ENCODE results near the gene MKLN1.
A peak's percentile ranks its signal among the peaks of the same experiment; 100 is the strongest.

MKLN1 gene

GRCh38 chr7:131521651-131522163 is 194.0 kb downstream of the MKLN1 start:
- Histone ChIP-seq H3K4me3 (ENCODE audit: severe bottlenecking) (no peak overlapping the region), H3K4me1 (ENCODE audit: insufficient read depth, poor library complexity, severe bottlenecking) (peaks cover 8% of the 10 kb centered on the region), H3K27ac (ENCODE audit: poor library complexity, severe bottlenecking) (peak overlapping the region; percentile 44), H3K9me3 (ENCODE audit: severe bottlenecking) (no peaks in the 10 kb centered on the region), H3K36me3 (ENCODE audit: low read depth) (no peaks in the 10 kb centered on the region), H3K27me3 (ENCODE audit: insufficient read depth, poor library complexity, severe bottlenecking) (no peaks in the 10 kb centered on the region)
- ATAC-seq (ENCODE audit: low read depth) = peak; percentile 73
- DNase-seq (ENCODE audit: low spot score) = no peak
- TF ChIP-seq, protein P1, sequence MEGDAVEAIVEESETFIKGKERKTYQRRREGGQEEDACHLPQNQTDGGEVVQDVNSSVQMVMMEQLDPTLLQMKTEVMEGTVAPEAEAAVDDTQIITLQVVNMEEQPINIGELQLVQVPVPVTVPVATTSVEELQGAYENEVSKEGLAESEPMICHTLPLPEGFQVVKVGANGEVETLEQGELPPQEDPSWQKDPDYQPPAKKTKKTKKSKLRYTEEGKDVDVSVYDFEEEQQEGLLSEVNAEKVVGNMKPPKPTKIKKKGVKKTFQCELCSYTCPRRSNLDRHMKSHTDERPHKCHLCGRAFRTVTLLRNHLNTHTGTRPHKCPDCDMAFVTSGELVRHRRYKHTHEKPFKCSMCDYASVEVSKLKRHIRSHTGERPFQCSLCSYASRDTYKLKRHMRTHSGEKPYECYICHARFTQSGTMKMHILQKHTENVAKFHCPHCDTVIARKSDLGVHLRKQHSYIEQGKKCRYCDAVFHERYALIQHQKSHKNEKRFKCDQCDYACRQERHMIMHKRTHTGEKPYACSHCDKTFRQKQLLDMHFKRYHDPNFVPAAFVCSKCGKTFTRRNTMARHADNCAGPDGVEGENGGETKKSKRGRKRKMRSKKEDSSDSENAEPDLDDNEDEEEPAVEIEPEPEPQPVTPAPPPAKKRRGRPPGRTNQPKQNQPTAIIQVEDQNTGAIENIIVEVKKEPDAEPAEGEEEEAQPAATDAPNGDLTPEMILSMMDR (IDR thresholded peaks at IDR 0.05; ENCODE audit: poor library complexity, severe bottlenecking) = no peak

DNA sequence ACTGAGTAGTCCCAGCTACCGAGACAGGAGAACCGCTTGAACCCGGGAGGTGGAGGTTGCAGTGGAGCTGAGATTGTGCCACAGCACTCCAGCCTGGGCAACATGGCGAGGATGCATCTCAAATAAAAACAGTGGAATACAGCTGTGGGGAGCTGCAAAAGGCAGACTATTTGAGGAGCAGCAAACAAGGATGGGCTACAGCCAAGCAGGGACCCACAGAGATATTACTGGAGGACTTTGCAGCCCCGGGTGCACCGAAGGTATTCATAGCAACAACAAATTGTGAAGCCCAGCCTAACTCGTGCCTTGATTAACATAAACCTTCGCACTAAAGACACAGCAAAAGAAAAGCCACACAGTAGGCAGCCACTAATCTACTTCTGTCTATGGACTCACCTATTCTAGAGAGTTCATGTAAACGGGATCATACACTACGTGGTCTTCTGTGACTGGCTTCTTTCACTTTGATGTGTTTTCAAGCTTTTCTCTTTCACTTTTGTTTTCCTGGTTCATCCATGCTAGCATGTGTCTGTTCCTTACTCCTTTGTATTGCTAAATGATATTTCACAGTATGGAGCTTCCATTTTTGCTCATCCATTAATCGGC is 194.8 kb downstream of the MKLN1 start:
- DNase-seq (ENCODE audit: low spot score) = no peak
- no peaks in the 10 kb centered on the region for H3K36me3 ChIP-seq (ENCODE audit: low read depth)
- TF ChIP-seq, protein P1 (IDR thresholded peaks at IDR 0.05; ENCODE audit: poor library complexity, severe bottlenecking) = no peak
- H3K27ac ChIP-seq (ENCODE audit: poor library complexity, severe bottlenecking) = peak overlapping the region; percentile 44
- H3K27me3 ChIP-seq (ENCODE audit: insufficient read depth, poor library complexity, severe bottlenecking) = no peaks in the 10 kb centered on the region
- peaks cover 8% of the 10 kb centered on the region for H3K4me1 ChIP-seq (ENCODE audit: insufficient read depth, poor library complexity, severe bottlenecking)
- no peaks in the 10 kb centered on the region for H3K9me3 ChIP-seq (ENCODE audit: severe bottlenecking)
- no peak overlapping the region for H3K4me3 ChIP-seq (ENCODE audit: severe bottlenecking)
- no peak for ATAC-seq (ENCODE audit: low read depth)

DNA sequence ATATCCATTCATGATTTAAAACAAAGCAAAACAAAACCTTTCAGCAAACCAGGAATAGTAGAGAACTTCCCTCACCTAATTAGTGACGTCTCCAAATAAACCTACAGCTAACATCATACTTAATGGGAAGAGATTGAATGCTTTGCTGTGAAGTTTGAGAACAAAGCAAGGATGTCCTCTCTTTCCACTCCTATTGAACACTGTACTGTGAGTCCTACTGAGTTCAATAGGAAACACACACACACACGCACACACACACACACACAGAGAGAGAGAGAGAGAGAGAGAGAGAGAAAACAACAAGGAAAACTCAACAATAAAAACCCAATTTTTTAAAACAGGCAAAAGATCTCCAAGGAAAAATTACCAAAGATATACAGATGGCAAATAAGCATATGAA is 196.4 kb downstream of the MKLN1 start:
- H3K4me1 ChIP-seq (ENCODE audit: insufficient read depth, poor library complexity, severe bottlenecking) = peaks cover 8% of the 10 kb centered on the region
- no peak overlapping the region for H3K4me3 ChIP-seq (ENCODE audit: severe bottlenecking)
- ATAC-seq (ENCODE audit: low read depth) (no peak), DNase-seq (ENCODE audit: low spot score) (no peak)
- no peaks in the 10 kb centered on the region for H3K9me3 ChIP-seq (ENCODE audit: severe bottlenecking)
- H3K27me3 ChIP-seq (ENCODE audit: insufficient read depth, poor library complexity, severe bottlenecking) = no peaks in the 10 kb centered on the region
- H3K36me3 ChIP-seq (ENCODE audit: low read depth) = no peaks in the 10 kb centered on the region
- TF ChIP-seq, protein P1 (IDR thresholded peaks at IDR 0.05; ENCODE audit: poor library complexity, severe bottlenecking) = no peak
- no peak overlapping the region for H3K27ac ChIP-seq (ENCODE audit: poor library complexity, severe bottlenecking)

GRCh38 chr7:131524703-131525102 is 197.0 kb downstream of the MKLN1 start:
- Histone ChIP-seq H3K27ac (ENCODE audit: poor library complexity, severe bottlenecking) (no peak overlapping the region), H3K9me3 (ENCODE audit: severe bottlenecking) (no peaks in the 10 kb centered on the region), H3K36me3 (ENCODE audit: low read depth) (no peaks in the 10 kb centered on the region), H3K4me3 (ENCODE audit: severe bottlenecking) (no peak overlapping the region), H3K27me3 (ENCODE audit: insufficient read depth, poor library complexity, severe bottlenecking) (no peaks in the 10 kb centered on the region), H3K4me1 (ENCODE audit: insufficient read depth, poor library complexity, severe bottlenecking) (peaks cover 8% of the 10 kb centered on the region)
- TF ChIP-seq, protein P1 (IDR thresholded peaks at IDR 0.05; ENCODE audit: poor library complexity, severe bottlenecking) = no peak
- DNase-seq (ENCODE audit: low spot score) (no peak), ATAC-seq (ENCODE audit: low read depth) (no peak)

GRCh38 chr7:131525820-131526219 is 198.1 kb downstream of the MKLN1 start:
- Histone ChIP-seq H3K36me3 (ENCODE audit: low read depth) (no peaks in the 10 kb centered on the region), H3K4me1 (ENCODE audit: insufficient read depth, poor library complexity, severe bottlenecking) (peaks cover 8% of the 10 kb centered on the region), H3K4me3 (ENCODE audit: severe bottlenecking) (no peak overlapping the region), H3K27ac (ENCODE audit: poor library complexity, severe bottlenecking) (no peak overlapping the region), H3K27me3 (ENCODE audit: insufficient read depth, poor library complexity, severe bottlenecking) (no peaks in the 10 kb centered on the region), H3K9me3 (ENCODE audit: severe bottlenecking) (no peaks in the 10 kb centered on the region)
- DNase-seq (ENCODE audit: low spot score) = no peak
- TF ChIP-seq, protein P1 (IDR thresholded peaks at IDR 0.05; ENCODE audit: poor library complexity, severe bottlenecking) = no peak
- peak; percentile 57; the same call in 2 of the 3 replicates for ATAC-seq (ENCODE audit: low read depth)

Data from RWPE2 (cell line).